ENCODE measurements around the gene SH3D21. TPM values are rescaled to one million over a fixed set of nuclear protein-coding genes. Genes with fewer than 3 reads are reported as not detected.

Gene SH3D21
- total and polyA plus RNA-seq, 12 donors: 0.69 to 18.4 (median 1.8) TPM

DNA sequence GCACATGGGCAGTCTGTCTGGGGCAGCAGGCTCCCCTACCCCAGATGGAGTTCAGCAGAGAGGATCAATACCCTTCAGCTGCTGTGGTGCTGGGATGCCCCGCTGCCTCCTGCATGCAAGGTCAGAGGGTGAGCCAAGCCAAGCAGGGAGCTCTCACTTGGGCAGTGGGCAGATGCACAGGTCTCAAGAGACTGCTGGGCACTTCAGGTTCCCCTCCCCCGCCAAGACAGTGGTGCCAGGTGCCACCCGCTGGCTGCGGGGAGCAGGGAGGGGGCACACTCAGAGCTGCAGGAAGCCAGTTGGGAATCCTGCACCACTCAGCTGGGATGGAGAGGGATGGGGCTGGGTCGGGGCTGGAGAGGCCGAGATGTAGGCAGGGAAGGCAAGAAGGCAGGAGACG, 33.0 kb downstream of the SH3D21 start:
- Histone ChIP-seq H3K27ac (peak overlapping the region in 3 of 5 donors; percentile 32 to 64 (median 64)), H3K36me3 (replicated peaks in 1 of 2) (peaks cover 0 to 12% of the 10 kb centered on the region in 2 donors), H3K27me3 (no peaks in the 10 kb centered on the region), H3K9me3 (replicated peaks in 1 of 3) (no peaks in the 10 kb centered on the region), H3K4me3 (no peak overlapping the region), H3K4me1 (replicated peaks in 1 of 2) (peaks cover 19 to 24% of the 10 kb centered on the region in 2 donors)
- TF ChIP-seq POLR2A (IDR thresholded peaks at IDR 0.05): no peak
- intact Hi-C loops (cut with DNase I): no loop called here
- no peak for DNase-seq
- WGBS, 4 donors: 45 to 64% (median 55%) methylated on average over 4 to 7 of the region's 7 CpGs

DNA sequence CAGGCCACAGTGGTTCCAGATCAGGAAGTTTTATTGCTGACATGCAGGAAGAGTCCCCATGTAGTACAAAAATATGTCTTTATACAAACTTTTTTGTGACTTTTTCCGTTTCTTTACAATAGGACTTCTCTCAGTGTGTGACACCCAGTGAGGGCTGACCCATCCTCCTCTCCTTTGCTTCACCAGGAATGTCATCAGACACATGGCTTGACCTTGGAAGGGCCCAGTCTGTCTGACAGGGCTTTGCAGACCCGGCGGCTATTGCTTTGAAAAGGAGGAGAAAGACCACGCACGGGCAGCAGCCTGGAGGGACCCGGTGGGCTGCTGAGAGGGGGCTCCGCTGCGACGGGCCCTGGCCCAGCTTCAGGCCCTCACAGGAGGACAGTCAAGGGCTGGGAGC, 33.4 kb downstream of the SH3D21 start:
- peak in 6 of 7 donors; percentile 42 to 76 (median 73) for DNase-seq
- TF ChIP-seq POLR2A (IDR thresholded peaks at IDR 0.05): no peak
- TF ChIP-seq, protein P1, sequence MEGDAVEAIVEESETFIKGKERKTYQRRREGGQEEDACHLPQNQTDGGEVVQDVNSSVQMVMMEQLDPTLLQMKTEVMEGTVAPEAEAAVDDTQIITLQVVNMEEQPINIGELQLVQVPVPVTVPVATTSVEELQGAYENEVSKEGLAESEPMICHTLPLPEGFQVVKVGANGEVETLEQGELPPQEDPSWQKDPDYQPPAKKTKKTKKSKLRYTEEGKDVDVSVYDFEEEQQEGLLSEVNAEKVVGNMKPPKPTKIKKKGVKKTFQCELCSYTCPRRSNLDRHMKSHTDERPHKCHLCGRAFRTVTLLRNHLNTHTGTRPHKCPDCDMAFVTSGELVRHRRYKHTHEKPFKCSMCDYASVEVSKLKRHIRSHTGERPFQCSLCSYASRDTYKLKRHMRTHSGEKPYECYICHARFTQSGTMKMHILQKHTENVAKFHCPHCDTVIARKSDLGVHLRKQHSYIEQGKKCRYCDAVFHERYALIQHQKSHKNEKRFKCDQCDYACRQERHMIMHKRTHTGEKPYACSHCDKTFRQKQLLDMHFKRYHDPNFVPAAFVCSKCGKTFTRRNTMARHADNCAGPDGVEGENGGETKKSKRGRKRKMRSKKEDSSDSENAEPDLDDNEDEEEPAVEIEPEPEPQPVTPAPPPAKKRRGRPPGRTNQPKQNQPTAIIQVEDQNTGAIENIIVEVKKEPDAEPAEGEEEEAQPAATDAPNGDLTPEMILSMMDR (IDR thresholded peaks at IDR 0.05): no peak
- intact Hi-C loops (cut with DNase I): loop anchor here (5.0 kb wide), 2 partner anchors 78 to 83 kb away; no protein-coding TSS in a partner anchor
- no peak overlapping the region for H3K4me3 ChIP-seq
- peaks cover 0 to 12% of the 10 kb centered on the region in 2 donors for H3K36me3 ChIP-seq (replicated peaks in 1 of 2)
- H3K9me3 ChIP-seq (replicated peaks in 1 of 3): no peaks in the 10 kb centered on the region
- no peaks in the 10 kb centered on the region for H3K27me3 ChIP-seq
- peak overlapping the region in 4 of 5 donors; percentile 6 to 64 (median 48) for H3K27ac ChIP-seq
- peaks cover 19 to 24% of the 10 kb centered on the region in 2 donors for H3K4me1 ChIP-seq (replicated peaks in 1 of 2)
- 42 to 49% (median 46%) methylated on average over 4 to 9 of the region's 9 CpGs for WGBS, 4 donors

DNA sequence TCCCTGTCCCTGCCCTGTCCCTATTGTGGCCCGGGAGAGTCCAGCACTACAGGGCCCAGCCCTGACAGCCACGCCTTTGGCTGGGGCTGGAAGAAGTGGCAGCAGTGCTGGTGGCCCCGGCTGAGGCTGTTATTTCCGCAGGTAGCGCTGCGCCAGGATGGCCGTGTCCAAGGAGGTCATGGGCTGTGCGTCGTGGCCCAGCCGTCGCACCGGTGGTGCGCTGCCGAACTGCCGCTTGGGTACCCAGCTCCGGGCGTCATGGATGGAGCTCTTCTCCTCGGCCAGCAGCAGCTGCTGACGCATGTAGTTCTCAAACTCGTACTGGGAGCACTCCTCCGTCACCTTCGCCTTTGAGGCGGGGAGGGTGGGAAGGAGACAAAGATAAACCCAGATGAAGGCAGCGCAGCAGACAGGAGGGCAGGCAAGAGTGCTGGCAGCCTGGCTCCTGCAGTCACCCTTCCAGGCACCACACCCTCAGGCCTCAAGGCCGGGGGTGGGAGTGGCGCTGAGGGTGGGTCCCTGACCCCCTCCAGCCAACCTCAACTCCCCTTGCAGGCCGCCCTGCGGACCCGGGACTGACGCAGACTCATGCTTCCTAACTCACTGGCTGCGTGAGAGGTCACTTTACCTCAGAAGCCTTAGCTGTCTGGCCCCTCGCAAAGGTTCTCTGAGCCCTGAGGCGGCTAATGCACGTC, 35.6 kb downstream of the SH3D21 start:
- WGBS, 4 donors: 89 to 96% (median 91%) methylated on average over 10 to 34 of the region's 34 CpGs
- no peak overlapping the region for H3K4me3 ChIP-seq
- no peaks in the 10 kb centered on the region for H3K27me3 ChIP-seq
- no peak overlapping the region for H3K27ac ChIP-seq
- intact Hi-C loops (cut with DNase I): loop anchor here (5.0 kb wide), 2 partner anchors 76 to 81 kb away; no protein-coding TSS in a partner anchor
- H3K9me3 ChIP-seq (replicated peaks in 1 of 3): no peaks in the 10 kb centered on the region
- TF ChIP-seq, protein P1 (IDR thresholded peaks at IDR 0.05): no peak
- no peak for TF ChIP-seq POLR2A (IDR thresholded peaks at IDR 0.05)
- DNase-seq: no peak
- peaks cover 0 to 29% of the 10 kb centered on the region in 2 donors for H3K36me3 ChIP-seq (replicated peaks in 1 of 2)
- H3K4me1 ChIP-seq (replicated peaks in 1 of 2): peaks cover 19 to 24% of the 10 kb centered on the region in 2 donors

DNA sequence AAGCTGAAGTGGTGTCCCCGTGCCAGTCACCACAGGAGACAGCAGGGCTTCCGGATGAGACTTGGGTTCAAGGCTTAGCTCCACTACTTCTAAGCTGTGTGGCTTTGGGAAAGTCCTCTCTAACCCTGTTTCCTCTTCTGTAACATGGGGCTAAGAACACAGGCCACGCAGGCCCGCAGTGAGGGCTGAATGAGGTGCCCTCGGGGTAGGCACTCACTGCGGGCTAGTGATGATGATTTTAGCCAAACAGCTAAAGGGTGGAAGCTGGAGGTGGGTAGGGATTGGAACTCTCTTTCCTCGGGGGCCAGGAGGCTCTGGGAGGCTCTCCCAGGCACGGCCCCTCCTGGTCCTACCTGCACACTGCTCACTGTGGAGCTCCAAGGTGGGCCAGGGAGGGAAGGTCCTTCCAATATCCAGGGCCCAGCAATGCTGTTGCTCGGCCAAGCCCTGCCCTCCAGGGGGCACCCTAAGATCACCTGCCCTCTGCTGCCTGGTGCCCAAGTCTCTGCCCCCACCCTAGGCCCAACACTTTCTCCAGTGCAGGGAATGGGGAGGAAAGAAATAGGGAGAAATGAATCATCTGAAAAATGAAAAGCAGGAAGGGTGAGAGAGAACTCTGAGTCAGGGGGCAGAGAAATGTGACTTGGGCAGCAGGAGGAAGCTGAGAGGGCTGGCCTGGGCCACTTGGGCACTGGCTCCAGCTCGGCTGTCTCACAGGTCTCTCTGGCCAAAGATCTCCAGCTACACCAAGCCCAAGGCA, 36.4 kb downstream of the SH3D21 start:
- TF ChIP-seq POLR2A (IDR thresholded peaks at IDR 0.05): no peak
- TF ChIP-seq, protein P1 (IDR thresholded peaks at IDR 0.05): peak; percentile 26 to 74 (median 69)
- Histone ChIP-seq H3K4me3 (no peak overlapping the region), H3K9me3 (replicated peaks in 1 of 3) (no peaks in the 10 kb centered on the region), H3K27ac (peak overlapping the region in 3 of 5 donors; percentile 23 to 65 (median 64)), H3K4me1 (replicated peaks in 1 of 2) (peaks cover 19 to 24% of the 10 kb centered on the region in 2 donors), H3K36me3 (replicated peaks in 1 of 2) (peaks cover 0 to 37% of the 10 kb centered on the region in 2 donors), H3K27me3 (no peaks in the 10 kb centered on the region)
- DNase-seq: peak; percentile 55 to 80 (median 68)
- intact Hi-C loops (cut with DNase I): loop anchor here (5.0 kb wide), 2 partner anchors 75 to 80 kb away; no protein-coding TSS in a partner anchor
- WGBS, 4 donors: 61 to 86% (median 80%) methylated on average over 6 to 10 of the region's 10 CpGs
